Neural cell (in vitro differentiated cells): ENCODE results near the gene FHDC1. TPM values are rescaled to one million over a fixed set of nuclear protein-coding genes. Genes with fewer than 3 reads are reported as not detected.

Experiments
- H2AFZ ChIP-seq: fragments of 200-600, 300-800 bp; sonication (generic), shearing (Covaris generic); 2 replicates; pipeline ENCODE4 v1.6.0; 2014; ENCODE audit warnings: low read depth, mild to moderate bottlenecking, antibody characterized with exemption, low read length, moderate library complexity
- H3F3A ChIP-seq: fragments of 200-600 bp; shearing (Covaris generic); 2 replicates; pipeline ENCODE4 v1.6.1; 2016; ENCODE audit warnings: mild to moderate bottlenecking, moderate library complexity, mixed read lengths, antibody characterized with exemption, low read length; ENCODE audit not compliant: insufficient read depth, poor library complexity, severe bottlenecking
- H3K27ac ChIP-seq: fragments of 200-600, 300-800 bp; sonication (generic), shearing (Covaris generic); 2 replicates; pipeline ENCODE4 v1.5.1; 2014; ENCODE audit warnings: mild to moderate bottlenecking, low read length, moderate library complexity
- H3K27me3 ChIP-seq: fragments of 300-800, 200-600 bp; sonication (generic), shearing (Covaris generic); 2 replicates; pipeline ENCODE4 v1.6.0; 2014; ENCODE audit warnings: mild to moderate bottlenecking, low read depth, low read length, moderate library complexity; ENCODE audit not compliant: insufficient read depth
- H3K36me3 ChIP-seq: fragments of 300-800, 200-600 bp; sonication (generic), shearing (Covaris generic); 2 replicates; pipeline ENCODE4 v1.5.1; 2014; ENCODE audit warnings: mild to moderate bottlenecking, antibody characterized with exemption, low read length, moderate library complexity; ENCODE audit not compliant: insufficient read depth
- H3K4me2 ChIP-seq: fragments of 300-800, 200-600 bp; sonication (generic), shearing (Covaris generic); 2 replicates; pipeline ENCODE4 v1.6.0; 2014; ENCODE audit warnings: mild to moderate bottlenecking, low read length
- H3K4me3 ChIP-seq: fragments of 300-800, 200-600 bp; sonication (generic), shearing (Covaris generic); 2 replicates; pipeline ENCODE4 v1.5.1; 2014; ENCODE audit warnings: mild to moderate bottlenecking, low read length, moderate library complexity
- H3K79me2 ChIP-seq: fragments of 200-600 bp; shearing (Covaris generic); replicated peaks from 2 replicates; pipeline ENCODE4 v1.6.0; 2014; ENCODE audit warnings: mild to moderate bottlenecking, low read length, moderate library complexity; ENCODE audit not compliant: insufficient read depth
- H3K9ac ChIP-seq: fragments of 300-800, 200-600 bp; sonication (generic), shearing (Covaris generic); 2 replicates; pipeline ENCODE4 v1.6.1; 2016; ENCODE audit warnings: mild to moderate bottlenecking, low read length, mixed read lengths
- H3K9me2 ChIP-seq: fragments of 200-600 bp; shearing (Covaris generic); 2 replicates; pipeline ENCODE4 v1.6.1; 2016; ENCODE audit warnings: mild to moderate bottlenecking, low read length, mixed read lengths; ENCODE audit not compliant: insufficient read depth
- H3K9me3 ChIP-seq: fragments of 200-600, 300-800 bp; sonication (generic), shearing (Covaris generic); 2 replicates; pipeline ENCODE4 v1.6.1; 2016; ENCODE audit warnings: mild to moderate bottlenecking, mixed run types, low read length, moderate library complexity, mixed read lengths
- H4K20me1 ChIP-seq: fragments of 200-600 bp; shearing (Covaris generic); 2 replicates; pipeline ENCODE4 v1.6.1; 2016; ENCODE audit warnings: mild to moderate bottlenecking, mixed run types; ENCODE audit not compliant: insufficient read depth
- CTCF ChIP-seq: fragments of 450-650 bp; IDR thresholded peaks from 2 replicates; pipeline ENCODE4 v1.5.1; 2014; ENCODE audit warnings: antibody characterized with exemption, mild to moderate bottlenecking, moderate library complexity; ENCODE audit not compliant: poor library complexity, severe bottlenecking
- EP300 ChIP-seq: fragments of 450-650 bp; conservative IDR thresholded peaks from 2 replicates; pipeline ENCODE4 v1.6.1; 2014; ENCODE audit warnings: antibody characterized with exemption, mild to moderate bottlenecking, moderate library complexity; ENCODE audit not compliant: poor library complexity, severe bottlenecking
- EZH2 ChIP-seq: fragments of 200-600, 300-800 bp; shearing (Covaris generic), sonication (generic); IDR thresholded peaks from 2 replicates; pipeline ENCODE4 v1.6.1; 2014; ENCODE audit warnings: antibody characterized with exemption, low read length, borderline replicate concordance, mild to moderate bottlenecking; ENCODE audit not compliant: insufficient read depth, poor library complexity, severe bottlenecking
- MXI1 ChIP-seq: fragments of 450-650 bp; conservative IDR thresholded peaks from 2 replicates; pipeline ENCODE4 v1.6.1; 2014; ENCODE audit warnings: antibody characterized with exemption, mild to moderate bottlenecking; ENCODE audit not compliant: poor library complexity, severe bottlenecking
- POLR2AphosphoS5 ChIP-seq: IDR thresholded peaks from 2 replicates; pipeline ENCODE4 v1.6.1; 2012
- RAD21 ChIP-seq: fragments of 450-650 bp; conservative IDR thresholded peaks from 2 replicates; pipeline ENCODE4 v1.6.1; 2014; ENCODE audit warnings: antibody characterized with exemption, mild to moderate bottlenecking, moderate library complexity
- REST ChIP-seq: IDR thresholded peaks from 2 replicates; pipeline ENCODE4 v1.6.1; 2012; ENCODE audit warnings: borderline replicate concordance
- SMC3 ChIP-seq: fragments of 450-650 bp; conservative IDR thresholded peaks from 2 replicates; pipeline ENCODE4 v1.6.1; 2014; ENCODE audit warnings: antibody characterized with exemption, mild to moderate bottlenecking, moderate library complexity; ENCODE audit not compliant: poor library complexity
- TAF1 ChIP-seq: IDR thresholded peaks from 2 replicates; pipeline ENCODE4 v1.6.1; 2012; ENCODE audit warnings: low read depth
- polyA plus RNA-seq: library from polyadenylated mRNA; depleted of rRNA; stranded (reverse); fragments of >200 nt; gene quantifications from 2 replicates; pipeline ENCODE4 v1.2.3, GENCODE V29; 2014

Gene FHDC1
- polyA plus RNA-seq, 1 donor from 2014 or later = 11.4 TPM

GRCh38 chr4:153000076-153000420, 63.9 kb downstream of the FHDC1 start:
- no peaks in the 10 kb centered on the region for H3K36me3 ChIP-seq
- no peak overlapping the region for H2AFZ ChIP-seq
- H3K4me3 ChIP-seq = no peak overlapping the region
- H3K9ac ChIP-seq = no peak overlapping the region
- H3F3A ChIP-seq = no peaks in the 10 kb centered on the region
- H3K27ac ChIP-seq = no peak overlapping the region
- TF ChIP-seq CTCF (no peak), EZH2 (no peak), POLR2AphosphoS5 (no peak), SMC3 (no peak), RAD21 (no peak), EP300 (no peak), MXI1 (no peak), REST (no peak), TAF1 (no peak)
- H3K9me2 ChIP-seq = no peaks in the 10 kb centered on the region
- H3K9me3 ChIP-seq = no peaks in the 10 kb centered on the region
- H3K27me3 ChIP-seq = no peaks in the 10 kb centered on the region
- no peak overlapping the region for H3K4me2 ChIP-seq
- no peaks in the 10 kb centered on the region for H4K20me1 ChIP-seq
- no peaks in the 10 kb centered on the region for H3K79me2 ChIP-seq

GRCh38 chr4:153001626-153002025, 65.5 kb downstream of the FHDC1 start:
- no peaks in the 10 kb centered on the region for H3K27me3 ChIP-seq

GRCh38 chr4:153002110-153002509, 66.0 kb downstream of the FHDC1 start:
- H4K20me1 ChIP-seq = no peaks in the 10 kb centered on the region
- TF ChIP-seq SMC3 (no peak), MXI1 (no peak), TAF1 (no peak), POLR2AphosphoS5 (no peak), REST (no peak)
- no peak overlapping the region for H3K4me3 ChIP-seq
- H3K4me2 ChIP-seq = no peak overlapping the region
- H3K9me3 ChIP-seq = no peaks in the 10 kb centered on the region
- H3K79me2 ChIP-seq = no peaks in the 10 kb centered on the region
- H3K9ac ChIP-seq = no peak overlapping the region
- no peaks in the 10 kb centered on the region for H3K36me3 ChIP-seq
- H3F3A ChIP-seq = no peaks in the 10 kb centered on the region
- no peak overlapping the region for H3K27ac ChIP-seq
- no peaks in the 10 kb centered on the region for H3K9me2 ChIP-seq
- H3K27me3 ChIP-seq = no peaks in the 10 kb centered on the region
- H2AFZ ChIP-seq = no peak overlapping the region

More at GRCh38 chr4:153001626-153002025, 65.5 kb downstream of the FHDC1 start:
- TF ChIP-seq EP300 (no peak), POLR2AphosphoS5 (no peak), SMC3 (no peak), MXI1 (no peak)
- Histone ChIP-seq H3K9ac (no peak overlapping the region), H3K9me3 (no peaks in the 10 kb centered on the region), H3K79me2 (no peaks in the 10 kb centered on the region), H3F3A (no peaks in the 10 kb centered on the region), H3K27ac (no peak overlapping the region), H3K9me2 (no peaks in the 10 kb centered on the region), H4K20me1 (no peaks in the 10 kb centered on the region), H3K36me3 (no peaks in the 10 kb centered on the region), H3K4me2 (no peak overlapping the region), H2AFZ (no peak overlapping the region), H3K4me3 (no peak overlapping the region)
